Heart right ventricle (tissue), 16 donors: ENCODE data around the gene GPBP1. TPM values are rescaled to one million over a fixed set of nuclear protein-coding genes. Genes with fewer than 3 reads are reported as not detected.

Experiments used
- ATAC-seq, 8 donors: fragments of 200-7000 bp; cut with Tn5 transposase; one replicate each; pipeline ENCODE4 v1.9.1; 2020; ENCODE audit warnings: mild to moderate bottlenecking in 8 of 8, moderate library complexity in 8 of 8, moderate number of reproducible peaks in 1 of 8
- DNase-seq, 2 donors: peaks; one replicate each; pipeline ENCODE4 v3.0.0-alpha.2; 2020
- H3K27ac ChIP-seq, 10 donors: fragments of 200-600 bp; sonication (generic) in 2 of 10; one replicate each; pipeline versions ENCODE4 v1.5.0 to v1.8.0; 2020 to 2022; ENCODE audit warnings: mild to moderate bottlenecking in 3 of 10
- H3K27me3 ChIP-seq, 7 donors: fragments of 200-600 bp; one replicate each; pipeline ENCODE4 v1.8.0; 2021 to 2022; ENCODE audit warnings: mild to moderate bottlenecking in 2 of 7
- H3K36me3 ChIP-seq, 9 donors: fragments of 200-600 bp; sonication (generic) in 1 of 9; one replicate each; pipeline versions ENCODE4 v1.5.0 to v1.8.0; 2020 to 2022; ENCODE audit warnings: mild to moderate bottlenecking in 2 of 9
- H3K4me1 ChIP-seq, 9 donors: fragments of 200-600 bp; sonication (generic) in 1 of 9; one replicate each; pipeline versions ENCODE4 v1.5.0 to v1.8.0; 2020 to 2022; ENCODE audit warnings: mild to moderate bottlenecking in 4 of 9
- H3K4me3 ChIP-seq, 10 donors: fragments of 200-600 bp; sonication (generic) in 2 of 10; one replicate each; pipeline versions ENCODE4 v1.5.0 to v1.8.0; 2020 to 2022; ENCODE audit warnings: mild to moderate bottlenecking in 7 of 10, moderate library complexity in 2 of 10
- H3K9me3 ChIP-seq, 11 donors: fragments of 200-600 bp in 10 of 11; sonication (generic) in 2 of 11; one replicate each; pipeline versions ENCODE4 v1.5.0 to v1.8.0; 2013 to 2022; ENCODE audit warnings: mild to moderate bottlenecking in 2 of 11, control low read depth in 1 of 11, moderate library complexity in 1 of 11
- WGBS, 2 donors: extraction: QIAGEN DNeasy Blood & Tissue Kit; methylation state at CpG; one replicate each; pipeline ENCODE4 v1.1.7; 2013; ENCODE audit warnings: inconsistent platforms in 1 of 2; 5-methylcytosine and 5-hydroxymethylcytosine counted together
- intact Hi-C, 10 donors: fragments of 100-400 bp; cut with DNase I; formaldehyde crosslinking; loops; one replicate each; pipeline versions ENCODE4 v1.11.1 to v1.14.2; 2022
- polyA plus RNA-seq, 2 donors: library from polyadenylated mRNA; stranded (reverse); fragments of 200-250 nt; gene quantifications; one replicate each; pipeline ENCODE4 v1.2.3, GENCODE V29; 2013
- total RNA-seq, 10 donors: library from RNA; stranded (reverse); fragmentation: NEBNext Ultra II Directional in 3 of 10; extraction: Animal tissue kit (Norgen Biotek cat#: 25700) in 3 of 10; gene quantifications; one replicate each; pipeline versions ENCODE4 v1.2.1 to v1.2.4, GENCODE V29; 2021 to 2023
- TF ChIP-seq, protein P1 (sequence below), 9 donors: fragments of 200-600 bp; sonication (generic) in 2 of 9; IDR thresholded peaks; one replicate each; pipeline versions ENCODE4 v1.5.0 to v1.8.0; 2021 to 2022; ENCODE audit warnings: antibody characterized with exemption in 9 of 9, mild to moderate bottlenecking in 5 of 9, moderate library complexity in 1 of 9
- donor health status: Arrhythmogenic right ventricular cardiomyopathy.
- donor health status: ischemic (EF 13 %, LVEDD 7.1; RV severe dilation, severe dysfunction).
- donor health status: healthy with polysubstance abuse.
- donor health status: DM: no; HTN: yes; CAD: no.
- donor health status: DM: no; HTN: no; CAD: no.
- donor health status: ischemic (EF 25% LVEDD 6.9; RV normal size, moderate dysfunction).
- donor health status: ischemic (EF 25% LVEDD 5.7; RV mildly dilated, moderate dysfunction).
- donor health status: healthy.
- donor health status: DM: yes; HTN: yes; CAD: no.
- donor health status: Ischemic cardiomyopathy.
- donor health status: ischemic (EF 35%, LVEDD 5.7; RV mildly dilated, moderate dysfunction).
- donor health status: nonischemic (EF 11% LVEDD 7.7; RV severe dilation, severe dysfunction).
- donor health status: DM: yes; HTN: yes; CAD: no.
- donor health status: PGD.
- donor health status: ischemic (EF 29% LVEDD 5.4; RV normal size, mild dysfunction).
- donor health status: nonischemic (EF 23%, LVEDD 6.1; RV moderate dilation, normal function).

GPBP1 gene
- total and polyA plus RNA-seq, 12 donors, result 40.1 to 69.3 (median 51.0) TPM

- no peaks in the 10 kb centered on the region for H3K4me1 ChIP-seq
- 79 to 81% methylated on average over 4 of the region's 4 CpGs for WGBS, 2 donors
- intact Hi-C loops, result no loop called here
Measured at GRCh38 chr5:57152316-57152715, 21.5 kb upstream of the GPBP1 start.

GRCh38 chr5:57155033-57155432 lies 18.8 kb upstream of the GPBP1 start:
- DNase-seq (no peak), ATAC-seq (no peak)
- H3K27ac ChIP-seq, result no peak overlapping the region
- intact Hi-C loops, result no loop called here
- peaks cover 0 to 19% (median 7%) of the 10 kb centered on the region in 11 donors for H3K9me3 ChIP-seq
- no peak overlapping the region for H3K4me3 ChIP-seq
- no peaks in the 10 kb centered on the region for H3K4me1 ChIP-seq
- WGBS, 2 donors, result 95 to 97% methylated on average over 2 of the region's 2 CpGs
- TF ChIP-seq, protein P1, sequence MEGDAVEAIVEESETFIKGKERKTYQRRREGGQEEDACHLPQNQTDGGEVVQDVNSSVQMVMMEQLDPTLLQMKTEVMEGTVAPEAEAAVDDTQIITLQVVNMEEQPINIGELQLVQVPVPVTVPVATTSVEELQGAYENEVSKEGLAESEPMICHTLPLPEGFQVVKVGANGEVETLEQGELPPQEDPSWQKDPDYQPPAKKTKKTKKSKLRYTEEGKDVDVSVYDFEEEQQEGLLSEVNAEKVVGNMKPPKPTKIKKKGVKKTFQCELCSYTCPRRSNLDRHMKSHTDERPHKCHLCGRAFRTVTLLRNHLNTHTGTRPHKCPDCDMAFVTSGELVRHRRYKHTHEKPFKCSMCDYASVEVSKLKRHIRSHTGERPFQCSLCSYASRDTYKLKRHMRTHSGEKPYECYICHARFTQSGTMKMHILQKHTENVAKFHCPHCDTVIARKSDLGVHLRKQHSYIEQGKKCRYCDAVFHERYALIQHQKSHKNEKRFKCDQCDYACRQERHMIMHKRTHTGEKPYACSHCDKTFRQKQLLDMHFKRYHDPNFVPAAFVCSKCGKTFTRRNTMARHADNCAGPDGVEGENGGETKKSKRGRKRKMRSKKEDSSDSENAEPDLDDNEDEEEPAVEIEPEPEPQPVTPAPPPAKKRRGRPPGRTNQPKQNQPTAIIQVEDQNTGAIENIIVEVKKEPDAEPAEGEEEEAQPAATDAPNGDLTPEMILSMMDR (IDR thresholded peaks at IDR 0.05), result no peak
- no peaks in the 10 kb centered on the region for H3K27me3 ChIP-seq
- H3K36me3 ChIP-seq, result no peaks in the 10 kb centered on the region

More at GRCh38 chr5:57152316-57152715, 21.5 kb upstream of the GPBP1 start:
- Histone ChIP-seq H3K27me3 (peaks cover 0 to 1% (median 0%) of the 10 kb centered on the region in 7 donors), H3K36me3 (no peaks in the 10 kb centered on the region), H3K9me3 (peaks cover 0 to 6% (median 0%) of the 10 kb centered on the region in 11 donors), H3K4me3 (no peak overlapping the region), H3K27ac (no peak overlapping the region)
- ATAC-seq (no peak), DNase-seq (no peak)
- TF ChIP-seq, protein P1 (IDR thresholded peaks at IDR 0.05), result no peak

DNA sequence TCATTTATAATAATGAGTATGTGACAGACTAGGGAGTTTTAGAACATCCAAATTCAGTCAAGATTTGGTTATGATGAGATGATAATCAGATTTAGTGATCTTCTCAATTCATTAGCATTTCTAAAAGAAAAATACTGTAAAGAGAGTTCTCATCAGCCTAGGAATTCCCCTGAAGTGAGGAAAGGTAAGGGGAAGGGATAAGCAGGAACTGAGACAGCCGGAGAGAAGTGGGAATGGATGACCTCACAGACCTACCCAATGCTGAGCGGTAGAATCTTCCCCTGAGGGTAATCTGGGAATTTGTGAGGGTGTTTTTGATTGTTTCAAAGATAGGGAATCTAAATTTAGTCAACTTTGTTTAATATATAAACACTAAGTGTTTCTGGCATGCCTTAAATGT lies 16.7 kb upstream of the GPBP1 start:
- Histone ChIP-seq H3K27ac (no peak overlapping the region), H3K4me3 (no peak overlapping the region), H3K4me1 (no peaks in the 10 kb centered on the region), H3K36me3 (no peaks in the 10 kb centered on the region), H3K27me3 (no peaks in the 10 kb centered on the region), H3K9me3 (peaks cover 0 to 19% (median 7%) of the 10 kb centered on the region in 11 donors)
- 58 to 81% methylated on average over 2 of the region's 2 CpGs for WGBS, 2 donors
- TF ChIP-seq, protein P1 (IDR thresholded peaks at IDR 0.05), result no peak
- no peak for DNase-seq
- ATAC-seq, result no peak
- intact Hi-C loops, result no loop called here

DNA sequence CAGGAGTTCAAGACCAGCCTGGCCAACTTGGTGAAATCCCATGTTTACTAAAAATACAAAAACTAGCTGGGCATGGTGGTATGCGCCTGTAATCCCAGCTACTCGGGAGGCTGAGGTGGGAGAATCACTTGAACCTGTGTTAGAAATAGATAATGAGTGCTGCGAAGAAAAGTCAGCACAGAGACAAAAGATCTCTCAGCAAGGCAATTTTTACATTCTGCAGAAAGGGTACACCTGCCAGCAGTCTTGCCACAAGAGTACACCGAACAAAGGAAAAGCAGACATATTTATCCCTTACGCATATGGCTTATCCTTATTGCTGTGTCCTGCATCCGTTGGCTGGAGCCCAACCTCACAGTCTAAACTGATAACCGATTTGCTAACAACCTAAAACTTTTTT lies 16.2 kb upstream of the GPBP1 start:
- H3K4me3 ChIP-seq, result no peak overlapping the region
- H3K9me3 ChIP-seq, result peaks cover 0 to 19% (median 7%) of the 10 kb centered on the region in 11 donors
- 94 to 95% methylated on average over 7 of the region's 7 CpGs for WGBS, 2 donors

More for the DNA sequence above, 16.2 kb upstream of the GPBP1 start:
- DNase-seq, result no peak
- intact Hi-C loops, result no loop called here
- Histone ChIP-seq H3K27ac (no peak overlapping the region), H3K4me1 (no peaks in the 10 kb centered on the region), H3K36me3 (no peaks in the 10 kb centered on the region), H3K27me3 (no peaks in the 10 kb centered on the region)
- no peak for ATAC-seq
- TF ChIP-seq, protein P1 (IDR thresholded peaks at IDR 0.05), result no peak
